ENCODE measurements around the gene EFHD2. TPM values are rescaled to one million over a fixed set of nuclear protein-coding genes. Genes with fewer than 3 reads are reported as not detected.

EFHD2 gene
- total RNA-seq, 1 donor from 2014 or later: 108 TPM

- DNase-seq (ENCODE audit: low spot score): no peak
These were observed 67.2 kb downstream of the EFHD2 start for GRCh38 chr1:15476927-15477326.

- no peak for DNase-seq (ENCODE audit: low spot score)
These were observed 68.0 kb downstream of the EFHD2 start for GRCh38 chr1:15477646-15478212.

Other genes starting within 250 kb of the EFHD2 start
- 1.7 TPM for gene FHAD1, start 162.7 kb upstream of the EFHD2 start, total RNA-seq
- gene CTRC, start 28.6 kb downstream of the EFHD2 start, total RNA-seq: 5.3 TPM
- gene CELA2A, start 46.8 kb downstream of the EFHD2 start, total RNA-seq: 1.8 TPM
- 0.35 TPM for gene CELA2B, start 66.2 kb downstream of the EFHD2 start, total RNA-seq
- gene CASP9, start 114.3 kb downstream of the EFHD2 start, total RNA-seq: 26.6 TPM
- 30.0 TPM for gene DNAJC16, start 117.0 kb downstream of the EFHD2 start, total RNA-seq
- 2.8 TPM for gene AGMAT, start 175.2 kb downstream of the EFHD2 start, total RNA-seq
- gene DDI2, start 207.6 kb downstream of the EFHD2 start, total RNA-seq: 45.2 TPM